Uterus (tissue), 4 donors: ENCODE measurements around the gene ORAI2. TPM values are rescaled to one million over a fixed set of nuclear protein-coding genes. Genes with fewer than 3 reads are reported as not detected.
A peak's percentile ranks its signal among the peaks of the same experiment; 100 is the strongest.
"Not testable (repeated sequence)": the region's sequence is repeated elsewhere in the genome, so short reads cannot be mapped to it uniquely, and the experiment has no call there.

Experiments
- DNase-seq, 2 donors: peaks; one replicate each; pipeline ENCODE4 v3.0.0-alpha.2; 2019 to 2020
- H3K27ac ChIP-seq, 2 donors: fragments of 200-600 bp; sonication (generic); 1 replicate in 1 of 2; 2 replicates in 1 of 2; pipeline ENCODE4 v1.5.1; 2016 to 2018
- H3K27me3 ChIP-seq, 2 donors: fragments of 200-600 bp; sonication (generic); one replicate each; pipeline ENCODE4 v1.5.1; 2018 to 2019; ENCODE audit warnings: control low read depth in 1 of 2
- H3K36me3 ChIP-seq, 2 donors: fragments of 200-600 bp; sonication (generic); one replicate each; pipeline ENCODE4 v1.5.1; 2019; ENCODE audit warnings: control low read depth in 1 of 2
- H3K4me1 ChIP-seq, 2 donors: fragments of 200-600 bp; sonication (generic); one replicate each; pipeline ENCODE4 v1.5.1; 2018 to 2019; ENCODE audit warnings: control low read depth in 1 of 2
- H3K4me3 ChIP-seq, 2 donors: fragments of 200-600 bp; sonication (generic); 1 replicate in 1 of 2; 2 replicates in 1 of 2; pipeline ENCODE4 v1.5.1; 2018 to 2019; ENCODE audit warnings: mild to moderate bottlenecking in 1 of 2
- H3K9me3 ChIP-seq, 2 donors: fragments of 200-600 bp; sonication (generic); one replicate each; pipeline ENCODE4 v1.5.1; 2019; ENCODE audit warnings: control low read depth in 1 of 2
- intact Hi-C: fragments of 100-400 bp; cut with DNase I; formaldehyde crosslinking; loops from one replicate; pipeline ENCODE4 v1.15.1; 2023; ENCODE audit warnings: low total_unique reads
- microRNA-seq: library from miRNA; unstranded; fragments of <30 nt; microRNA quantifications from one replicate; pipeline ENCODE4, GENCODE V29; 2016; ENCODE audit warnings: borderline microRNAs expressed, borderline replicate concordance
- small RNA-seq: library from RNA; depleted of rRNA; stranded (forward); fragments of <200 nt; gene quantifications from one replicate; pipeline ENCODE3, GENCODE V24; 2016
- total RNA-seq, 4 donors: library from RNA; depleted of rRNA in 3 of 4; stranded (reverse); fragments of >200 nt in 3 of 4; gene quantifications; one replicate each; pipeline versions ENCODE4 v1.1.0 to v1.2.4, GENCODE V29; 2014 to 2023
- donor health status: DM: yes; HTN: yes; CAD: no.

The ORAI2 gene
- total RNA-seq, 4 donors from 2014 or later, result 15.6 to 48.9 (median 39.0) TPM

DNA sequence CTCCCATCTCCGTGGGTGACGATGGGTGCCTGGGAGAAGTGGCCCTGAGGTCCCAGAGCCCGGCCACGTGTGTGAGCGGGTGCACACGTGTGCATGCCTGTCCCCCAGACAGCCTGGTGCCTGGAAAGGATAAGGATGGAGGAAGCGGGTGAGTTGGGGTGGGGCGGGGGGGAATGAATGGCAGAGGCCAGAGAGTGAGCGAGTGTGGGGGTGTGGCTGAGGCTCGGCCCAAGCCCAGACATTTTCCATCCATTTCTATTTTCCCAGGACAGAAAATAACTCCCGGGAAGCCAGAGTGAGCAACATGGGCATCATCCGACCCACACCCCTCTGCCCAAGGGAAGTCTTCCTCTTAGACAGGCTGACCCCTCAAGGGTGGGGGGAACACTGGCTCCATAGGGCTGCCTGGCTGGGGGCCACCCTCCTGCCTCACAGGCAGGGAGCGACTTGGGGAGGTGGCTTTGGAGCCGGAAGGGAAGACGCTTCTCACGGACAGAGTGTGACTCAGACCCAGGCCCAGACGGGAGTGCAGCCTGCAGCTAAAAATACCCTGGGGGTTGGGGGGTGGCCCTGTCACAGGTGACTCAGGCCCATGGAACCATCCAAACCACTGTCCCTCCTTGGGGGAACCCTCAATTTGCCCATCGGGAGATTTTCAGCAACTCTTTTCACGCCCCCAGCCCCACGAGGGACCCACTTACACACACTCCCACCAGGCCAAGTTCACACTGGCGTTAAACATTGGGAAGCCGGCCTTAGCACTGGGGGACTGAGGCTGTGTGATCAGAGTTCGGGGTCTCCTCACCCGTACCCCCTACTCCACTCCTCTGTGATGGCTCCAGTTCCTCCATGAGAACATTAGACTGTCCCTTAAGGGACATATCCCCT lies 72.2 kb downstream of the ORAI2 start:
- H3K27me3 ChIP-seq, intact Hi-C loops, H3K36me3 ChIP-seq, H3K4me3 ChIP-seq, H3K4me1 ChIP-seq, H3K9me3 ChIP-seq: not testable (repeated sequence)
- DNase-seq, result peak in 1 of 2 donors; percentile 15
- peak overlapping the region; percentile 61 to 74 for H3K27ac ChIP-seq

Small RNA genes lying within 50 kb of the gene (microRNA-seq; reads per million reads assigned to microRNA genes)
- not detected for gene MIR4467
- 10.3 reads per million, percentile 21 among the genes with 10 or more reads in this experiment for gene MIR5090
- gene MIR548O, result not detected

Small RNA genes lying within 50 kb of the gene (small RNA-seq; reads per million reads assigned to genes)
- not detected for gene MIR548O

Other genes with a start within 250 kb of the ORAI2 start
- 10 to 100 TPM in 1 of 4 donors, 1 to 10 TPM in 1, under 1 TPM in 1, not detected in 1; 0.77 to 13.8 (median 9.4) TPM for gene SH2B2, start 146.7 kb upstream of the ORAI2 start, total RNA-seq
- gene SPDYE6, start 77.1 kb upstream of the ORAI2 start, total RNA-seq, result not detected
- gene PRKRIP1, start 37.2 kb upstream of the ORAI2 start, total RNA-seq, result 10 to 100 TPM; 16.1 to 36.6 (median 25.4) TPM
- gene ALKBH4, start 31.3 kb downstream of the ORAI2 start, total RNA-seq, result 10 to 100 TPM in 3 of 4 donors, 1 to 10 TPM in 1; 8.7 to 31.3 (median 15.8) TPM
- gene LRWD1, start 31.4 kb downstream of the ORAI2 start, total RNA-seq, result 10 to 100 TPM; 16.7 to 25.6 (median 22.4) TPM
- 10 to 100 TPM in 3 of 4 donors, 1 to 10 TPM in 1; 8.2 to 38.8 (median 14.0) TPM for gene POLR2J, start 45.3 kb downstream of the ORAI2 start, total RNA-seq
- 10 to 100 TPM; 10.8 to 59.0 (median 21.2) TPM for gene RASA4B, start 84.2 kb downstream of the ORAI2 start, total RNA-seq
- gene UPK3BL2, start 110.1 kb downstream of the ORAI2 start, total RNA-seq, result 10 to 100 TPM in 2 of 4 donors, 1 to 10 TPM in 1, not detected in 1; 1.8 to 64.0 (median 24.1) TPM
- gene SPDYE2, start 117.7 kb downstream of the ORAI2 start, total RNA-seq, result not detected
- gene POLR2J3, start 139.0 kb downstream of the ORAI2 start, total RNA-seq, result 10 to 100 TPM in 2 of 4 donors, 1 to 10 TPM in 1, under 1 TPM in 1; 0.77 to 50.7 (median 17.1) TPM
- 100 to 1,000 TPM in 1 of 4 donors, 10 to 100 TPM in 3; 31.4 to 283 (median 51.4) TPM for gene RASA4, start 183.2 kb downstream of the ORAI2 start, total RNA-seq
- gene UPK3BL1, start 209.2 kb downstream of the ORAI2 start, total RNA-seq, result 10 to 100 TPM in 3 of 4 donors, not detected in 1; 16.0 to 31.8 (median 19.6) TPM
- gene SPDYE2B, start 216.7 kb downstream of the ORAI2 start, total RNA-seq, result not detected
- 10 to 100 TPM in 2 of 4 donors, 1 to 10 TPM in 2; 1.0 to 33.5 (median 7.5) TPM for gene POLR2J2, start 238.1 kb downstream of the ORAI2 start, total RNA-seq